ENCODE data around the gene LRMDA. TPM values are rescaled to one million over a fixed set of nuclear protein-coding genes. Genes with fewer than 3 reads are reported as not detected.

The LRMDA gene
- total RNA-seq, 4 donors from 2014 or later: 1.5 to 15.7 (median 4.6) TPM

- Histone ChIP-seq H3K27ac (peak overlapping the region; percentile 64 to 67), H3K36me3 (no peaks in the 10 kb centered on the region), H3K9me3 (no peaks in the 10 kb centered on the region), H3K27me3 (no peaks in the 10 kb centered on the region), H3K4me3 (no peak overlapping the region), H3K4me1 (peaks cover 0 to 4% of the 10 kb centered on the region in 2 donors)
- intact Hi-C loops (cut with DNase I; ENCODE audit: low total_unique reads): no loop called here
- DNase-seq: no peak
- TF ChIP-seq POLR2A (IDR thresholded peaks at IDR 0.05) (no peak), CTCF (IDR thresholded peaks at IDR 0.05) (no peak)
Observed at GRCh38 chr10:75773813-75774782, 342.7 kb downstream of the LRMDA start.

GRCh38 chr10:75774783-75775490 lies 343.5 kb downstream of the LRMDA start:
- intact Hi-C loops (cut with DNase I; ENCODE audit: low total_unique reads): no loop called here
- peak; percentile 69 to 78 for DNase-seq
- no peaks in the 10 kb centered on the region for H3K9me3 ChIP-seq
- no peak overlapping the region for H3K4me3 ChIP-seq
- H3K27ac ChIP-seq: peak overlapping the region; percentile 64 to 67
- H3K4me1 ChIP-seq: peaks cover 0 to 4% of the 10 kb centered on the region in 2 donors
- no peaks in the 10 kb centered on the region for H3K27me3 ChIP-seq
- TF ChIP-seq CTCF (IDR thresholded peaks at IDR 0.05) (no peak), POLR2A (IDR thresholded peaks at IDR 0.05) (no peak)
- no peaks in the 10 kb centered on the region for H3K36me3 ChIP-seq

- no peaks in the 10 kb centered on the region for H3K9me3 ChIP-seq
- TF ChIP-seq CTCF (IDR thresholded peaks at IDR 0.05) (no peak), POLR2A (IDR thresholded peaks at IDR 0.05) (no peak)
- no peak overlapping the region for H3K4me3 ChIP-seq
- H3K4me1 ChIP-seq: peaks cover 0 to 4% of the 10 kb centered on the region in 2 donors
- H3K36me3 ChIP-seq: no peaks in the 10 kb centered on the region
- intact Hi-C loops (cut with DNase I; ENCODE audit: low total_unique reads): no loop called here
- no peaks in the 10 kb centered on the region for H3K27me3 ChIP-seq
- DNase-seq: no peak
- no peak overlapping the region for H3K27ac ChIP-seq
Observed at GRCh38 chr10:75776738-75777504, 345.5 kb downstream of the LRMDA start.

- TF ChIP-seq CTCF (IDR thresholded peaks at IDR 0.05) (no peak), POLR2A (IDR thresholded peaks at IDR 0.05) (no peak)
- intact Hi-C loops (cut with DNase I; ENCODE audit: low total_unique reads): no loop called here
Observed at GRCh38 chr10:75778665-75779064, 347.2 kb downstream of the LRMDA start.

More at GRCh38 chr10:75778665-75779064, 347.2 kb downstream of the LRMDA start:
- Histone ChIP-seq H3K9me3 (no peaks in the 10 kb centered on the region), H3K4me1 (peaks cover 0 to 4% of the 10 kb centered on the region in 2 donors), H3K4me3 (no peak overlapping the region), H3K27ac (peak overlapping the region in 1 of 2 donors; percentile 26), H3K27me3 (no peaks in the 10 kb centered on the region), H3K36me3 (no peaks in the 10 kb centered on the region)
- DNase-seq: no peak
